Calu3 (cell line): ENCODE results near the gene NR3C1. TPM values are rescaled to one million over a fixed set of nuclear protein-coding genes. Genes with fewer than 3 reads are reported as not detected.

Experiments
- BruUV-seq: library from RNA; stranded (reverse); fragments of 400-500 nt; replicated peaks from 2 replicates; lab custom pipeline; 2021; lab: Mats Ljungman, UMichigan
- CTCF ChIA-PET: fragments of 300-600 bp; sonication (Branson Sonifier 250); formaldehyde crosslinking; loops from one replicate; lab custom pipeline; 2022; ENCODE audit warnings: antibody characterized with exemption; lab: Charles Lee
- DNase-seq: peaks from one replicate; pipeline ENCODE4 v3.0.0; 2022
- H3K27ac Mint-ChIP-seq: one replicate; pipeline ENCODE4 v1.8.0; 2022; ENCODE audit warnings: mixed read lengths; ENCODE audit not compliant: unreplicated experiment
- H3K27me3 Mint-ChIP-seq: one replicate; pipeline ENCODE4 v1.8.0; 2022; ENCODE audit warnings: mixed read lengths; ENCODE audit not compliant: unreplicated experiment
- H3K36me3 Mint-ChIP-seq: one replicate; pipeline ENCODE4 v1.8.0; 2022; ENCODE audit warnings: mild to moderate bottlenecking, moderate library complexity, mixed read lengths; ENCODE audit not compliant: insufficient read depth, unreplicated experiment
- H3K4me1 Mint-ChIP-seq: one replicate; pipeline ENCODE4 v1.8.0; 2022; ENCODE audit warnings: mild to moderate bottlenecking, low read depth, mixed read lengths; ENCODE audit not compliant: unreplicated experiment
- H3K4me3 Mint-ChIP-seq: one replicate; pipeline ENCODE4 v1.8.0; 2022; ENCODE audit warnings: mild to moderate bottlenecking, low read depth, moderate library complexity, mixed read lengths; ENCODE audit not compliant: unreplicated experiment
- H3K9me3 Mint-ChIP-seq: one replicate; pipeline ENCODE4 v1.8.0; 2022; ENCODE audit warnings: low read depth, mixed read lengths; ENCODE audit not compliant: unreplicated experiment
- intact Hi-C: fragments of 100-400 bp; cut with micrococcal nuclease; formaldehyde crosslinking; loops from one replicate; pipeline ENCODE4 v1.10.0; 2022; ENCODE audit not compliant: unreplicated experiment
- total RNA-seq: library from RNA; stranded (reverse); gene quantifications from 2 replicates; pipeline ENCODE4 v1.2.3, GENCODE V29; 2022
- TF ChIP-seq, protein P1 (sequence below): fragments of 200-600 bp; IDR thresholded peaks from one replicate; pipeline ENCODE4 v1.8.0; 2022; ENCODE audit warnings: antibody characterized with exemption; ENCODE audit not compliant: unreplicated experiment

Gene NR3C1
- total RNA-seq, 1 experiment from 2014 or later, result 63.1 TPM

DNA sequence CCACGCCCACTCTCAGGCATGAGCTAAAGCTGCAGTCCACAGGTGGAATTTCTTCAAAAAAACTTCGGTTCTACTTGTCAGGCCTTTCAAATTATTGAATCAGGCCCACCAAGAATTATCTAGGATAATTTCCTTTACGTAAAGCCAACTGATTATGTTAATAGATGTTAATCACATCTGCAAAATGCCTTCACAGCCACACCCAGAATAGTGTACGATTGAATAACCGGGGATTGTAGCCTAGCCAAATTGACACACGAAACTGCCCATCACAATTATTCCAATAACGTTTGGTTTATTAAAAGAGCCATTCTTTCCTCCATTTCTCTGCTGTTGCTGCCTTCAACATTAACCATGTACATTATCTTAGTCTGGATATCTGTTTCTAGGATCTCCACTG, 148.7 kb downstream of the NR3C1 start:
- H3K36me3 Mint-ChIP-seq, result no peaks in the 10 kb centered on the region
- no peak overlapping the region for H3K4me3 Mint-ChIP-seq
- intact Hi-C loops, result no loop called here
- DNase-seq, result no peak
- H3K4me1 Mint-ChIP-seq, result peaks cover 18% of the 10 kb centered on the region
- TF ChIP-seq, protein P1, sequence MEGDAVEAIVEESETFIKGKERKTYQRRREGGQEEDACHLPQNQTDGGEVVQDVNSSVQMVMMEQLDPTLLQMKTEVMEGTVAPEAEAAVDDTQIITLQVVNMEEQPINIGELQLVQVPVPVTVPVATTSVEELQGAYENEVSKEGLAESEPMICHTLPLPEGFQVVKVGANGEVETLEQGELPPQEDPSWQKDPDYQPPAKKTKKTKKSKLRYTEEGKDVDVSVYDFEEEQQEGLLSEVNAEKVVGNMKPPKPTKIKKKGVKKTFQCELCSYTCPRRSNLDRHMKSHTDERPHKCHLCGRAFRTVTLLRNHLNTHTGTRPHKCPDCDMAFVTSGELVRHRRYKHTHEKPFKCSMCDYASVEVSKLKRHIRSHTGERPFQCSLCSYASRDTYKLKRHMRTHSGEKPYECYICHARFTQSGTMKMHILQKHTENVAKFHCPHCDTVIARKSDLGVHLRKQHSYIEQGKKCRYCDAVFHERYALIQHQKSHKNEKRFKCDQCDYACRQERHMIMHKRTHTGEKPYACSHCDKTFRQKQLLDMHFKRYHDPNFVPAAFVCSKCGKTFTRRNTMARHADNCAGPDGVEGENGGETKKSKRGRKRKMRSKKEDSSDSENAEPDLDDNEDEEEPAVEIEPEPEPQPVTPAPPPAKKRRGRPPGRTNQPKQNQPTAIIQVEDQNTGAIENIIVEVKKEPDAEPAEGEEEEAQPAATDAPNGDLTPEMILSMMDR, result no peak
- no TSS peak for BruUV-seq
- CTCF ChIA-PET, result no interaction called here
- H3K9me3 Mint-ChIP-seq, result no peaks in the 10 kb centered on the region
- no peaks in the 10 kb centered on the region for H3K27me3 Mint-ChIP-seq
- H3K27ac Mint-ChIP-seq, result no peak overlapping the region

DNA sequence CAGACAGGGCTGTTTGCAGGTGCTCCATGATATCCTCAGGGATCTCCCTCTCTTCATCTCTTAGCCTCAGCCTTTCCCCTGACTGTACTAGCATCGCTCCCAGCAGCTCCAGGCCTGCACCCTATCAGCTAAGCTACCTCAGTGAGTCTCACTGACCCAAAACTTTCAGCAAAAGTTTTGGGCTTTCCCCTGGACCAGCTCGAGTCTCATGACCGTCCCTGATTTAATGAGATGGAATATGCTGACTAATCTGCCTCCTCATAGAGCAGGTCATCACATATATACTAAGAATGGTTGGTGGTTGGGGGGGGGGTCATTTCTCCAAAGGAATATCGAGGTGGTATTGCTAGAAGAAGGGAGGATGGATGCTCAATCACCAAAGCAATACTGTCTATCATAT, 151.5 kb downstream of the NR3C1 start:
- TF ChIP-seq, protein P1, result no peak
- peaks cover 23% of the 10 kb centered on the region for H3K4me1 Mint-ChIP-seq
- no peak overlapping the region for H3K4me3 Mint-ChIP-seq
- BruUV-seq, result no TSS peak
- peaks cover 7% of the 10 kb centered on the region for H3K36me3 Mint-ChIP-seq
- H3K27ac Mint-ChIP-seq, result no peak overlapping the region
- H3K27me3 Mint-ChIP-seq, result no peaks in the 10 kb centered on the region
- DNase-seq, result no peak
- H3K9me3 Mint-ChIP-seq, result peaks cover 6% of the 10 kb centered on the region
- CTCF ChIA-PET, result interaction anchor here (0.7 to 1.2 kb wide), 2 partner anchors 49 to 153 kb away, joined by 3 to 5 read pairs; no protein-coding TSS in a partner anchor
- intact Hi-C loops, result no loop called here

DNA sequence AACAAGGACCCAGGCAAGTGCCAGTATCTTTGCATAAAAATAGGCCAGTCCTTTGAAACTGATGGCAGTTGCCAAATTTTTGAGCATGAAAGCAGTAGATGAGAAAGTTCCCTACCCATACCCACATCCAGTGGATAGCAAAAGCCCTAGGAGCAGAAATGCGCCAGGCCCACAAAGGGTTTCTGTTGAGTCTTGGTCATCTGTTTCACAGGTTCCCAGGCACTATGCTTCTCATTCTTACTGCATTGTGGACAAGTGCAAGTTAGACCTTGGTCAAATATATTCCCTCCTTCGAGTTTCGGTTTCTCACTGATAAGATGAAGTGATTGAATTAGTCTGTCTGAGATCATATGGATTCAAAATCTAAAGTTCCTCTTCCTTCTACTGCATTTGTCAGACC, 152.3 kb downstream of the NR3C1 start:
- no peak for DNase-seq
- no peak overlapping the region for H3K27ac Mint-ChIP-seq
- H3K4me1 Mint-ChIP-seq, result peaks cover 28% of the 10 kb centered on the region
- no peak overlapping the region for H3K4me3 Mint-ChIP-seq
- peaks cover 6% of the 10 kb centered on the region for H3K9me3 Mint-ChIP-seq
- H3K27me3 Mint-ChIP-seq, result no peaks in the 10 kb centered on the region
- TF ChIP-seq, protein P1, result no peak
- BruUV-seq, result no TSS peak
- intact Hi-C loops, result no loop called here
- CTCF ChIA-PET, result no interaction called here
- peaks cover 12% of the 10 kb centered on the region for H3K36me3 Mint-ChIP-seq

GRCh38 chr5:143249851-143250250, 153.6 kb downstream of the NR3C1 start:
- Mint-ChIP-seq H3K4me3 (no peak overlapping the region), H3K4me1 (peaks cover 42% of the 10 kb centered on the region), H3K27ac (no peak overlapping the region), H3K9me3 (peaks cover 6% of the 10 kb centered on the region), H3K36me3 (peaks cover 23% of the 10 kb centered on the region), H3K27me3 (no peaks in the 10 kb centered on the region)
- intact Hi-C loops, result loop anchor here (10.0 kb wide), 2 partner anchors 145 to 255 kb away; no protein-coding TSS in a partner anchor
- no TSS peak for BruUV-seq
- TF ChIP-seq, protein P1, result no peak
- no peak for DNase-seq
- CTCF ChIA-PET, result no interaction called here
